Suprapubic skin (tissue), 4 donors: Measurements from ENCODE around the gene BMPR2.

Experiments
- CTCF ChIP-seq, 2 donors: fragments of 200-600 bp in 1 of 2; fragments of 450-650 bp in 1 of 2; sonication (generic) in 1 of 2; IDR thresholded peaks; one replicate each; pipeline ENCODE4 v1.5.1; 2016 to 2019; ENCODE audit warnings: antibody characterized with exemption in 2 of 2, mild to moderate bottlenecking in 1 of 2, moderate library complexity in 1 of 2
- EP300 ChIP-seq: sonication (generic); formaldehyde crosslinking; IDR thresholded peaks from one replicate; pipeline ENCODE4 v1.6.1; 2017; ENCODE audit warnings: antibody characterized with exemption
- POLR2A ChIP-seq, 2 donors: fragments of 450-650 bp; IDR thresholded peaks; one replicate each; pipeline ENCODE4 v1.6.1; 2017; ENCODE audit warnings: antibody characterized with exemption in 2 of 2, mild to moderate bottlenecking in 2 of 2, moderate library complexity in 2 of 2
- POLR2AphosphoS5 ChIP-seq, 3 donors: sonication (generic); formaldehyde crosslinking; IDR thresholded peaks; one replicate each; pipeline ENCODE4 v1.6.1; 2017; ENCODE audit warnings: antibody characterized with exemption in 3 of 3

GRCh38 chr2:202353430-202353829 lies 22.7 kb upstream of the BMPR2 start:
- TF ChIP-seq CTCF (IDR thresholded peaks at IDR 0.05) (no peak), POLR2AphosphoS5 (IDR thresholded peaks at IDR 0.05) (no peak), EP300 (no peak), POLR2A (IDR thresholded peaks at IDR 0.05) (no peak)
